H1 (cell line): ENCODE data around the gene LRRC3B. TPM values are rescaled to one million over a fixed set of nuclear protein-coding genes. Genes with fewer than 3 reads are reported as not detected.

Experiments
- ATF3 ChIP-seq: IDR thresholded peaks from 2 replicates; pipeline ENCODE4 v1.6.1; 2011; ENCODE audit warnings: low read depth, mild to moderate bottlenecking, low read length; ENCODE audit not compliant: insufficient read depth
- CTCF ChIP-seq, 3 experiments: IDR thresholded peaks; 1 replicate in 2 of 3; 2 replicates in 1 of 3; pipeline versions ENCODE4 v1.5.1 to v1.6.1; 2011; ENCODE audit warnings: low read length in 3 of 3, mild to moderate bottlenecking in 3 of 3, inconsistent platforms in 2 of 3, low read depth in 1 of 3, moderate library complexity in 1 of 3; ENCODE audit not compliant: insufficient read depth in 1 of 3; ENCODE audit errors: control extremely low read depth in 1 of 3
- KDM5A ChIP-seq: fragments of 200-600 bp; IDR thresholded peaks from 2 replicates; pipeline ENCODE4 v1.7.1; 2012; ENCODE audit warnings: mild to moderate bottlenecking, low read length, inconsistent platforms, mixed read lengths
- POLR2A ChIP-seq, 2 experiments: IDR thresholded peaks; 1 replicate in 1 of 2; 2 replicates in 1 of 2; pipeline ENCODE4 v1.6.1; 2011; ENCODE audit warnings: low read depth in 2 of 2, low read length in 2 of 2, mild to moderate bottlenecking in 2 of 2; ENCODE audit errors: control extremely low read depth in 1 of 2
- RAD21 ChIP-seq, 2 experiments: IDR thresholded peaks in 1 of 2; conservative IDR thresholded peaks in 1 of 2; 2 replicates each; pipeline ENCODE4 v1.6.1; 2011; ENCODE audit warnings: low read depth in 2 of 2, low read length in 2 of 2, improper control_type of control experiment in 1 of 2, inconsistent platforms in 1 of 2, mild to moderate bottlenecking in 1 of 2, moderate library complexity in 1 of 2
- polyA plus RNA-seq, 7 experiments: library from polyadenylated mRNA; depleted of rRNA in 3 of 7; stranded (reverse) in 5 of 7; unstranded in 2 of 7; fragments of >200 nt in 5 of 7; fragments of 200-250 nt in 2 of 7; gene quantifications; 1 replicate in 5 of 7; 2 replicates in 1 of 7; 4 replicates in 1 of 7; pipeline versions ENCODE4 v1.2.1 to v1.2.3, GENCODE V29; 2011 to 2013; ENCODE audit warnings: missing spikeins in 2 of 7, mixed read lengths in 2 of 7
- total RNA-seq: library from RNA; stranded (reverse); fragmentation: NEBNext Ultra II Directional; extraction: Animal tissue kit (Norgen Biotek cat#: 25700); gene quantifications from 2 replicates; pipeline ENCODE4 v1.2.1, GENCODE V29; 2021

The LRRC3B gene
- total and polyA plus RNA-seq, 2 of the 8 experiments (the other 6 are each of a cell fraction or from before 2014, with no cell fraction given), result 1.6 to 3.1 TPM

- TF ChIP-seq POLR2A (IDR thresholded peaks at IDR 0.05; ENCODE audit: control extremely low read depth in 1 of 2, low read depth in 2 of 2, low read length in 2 of 2) (no peak), RAD21 (IDR thresholded peaks at IDR 0.05 in 1 of 2, conservative IDR thresholded peaks at IDR 0.05 in 1 of 2; ENCODE audit: low read depth in 2 of 2, low read length in 2 of 2) (peak; percentile 23 to 35; a peak in 3 of 4 replicates), CTCF (IDR thresholded peaks at IDR 0.05; ENCODE audit: control extremely low read depth in 1 of 3, insufficient read depth in 1 of 3, low read depth in 1 of 3, low read length in 3 of 3) (peak in 1 of 3 experiments; percentile 18; a peak in 1 of 4 replicates), KDM5A (no peak), ATF3 (no peak)
Observed at GRCh38 chr3:26721047-26721446, 98.5 kb downstream of the LRRC3B start (continued).
